GM08714 (cell line): ENCODE measurements around the gene CCDC18.
"Not testable (repeated sequence)": the region's sequence is repeated elsewhere in the genome, so short reads cannot be mapped to it uniquely, and the experiment has no call there.

Experiments used
- H3K4me3 ChIP-seq: fragments of 200-500 bp; sonication (Bioruptor generic); 2 replicates; pipeline ENCODE4 v1.5.1; 2014; ENCODE audit warnings: mild to moderate bottlenecking, low read length, inconsistent platforms
- ZNF274 ChIP-seq: IDR thresholded peaks from 2 replicates; pipeline ENCODE4 v1.6.1; 2012; ENCODE audit warnings: mild to moderate bottlenecking, low read depth, low read length

CCDC18 gene

DNA sequence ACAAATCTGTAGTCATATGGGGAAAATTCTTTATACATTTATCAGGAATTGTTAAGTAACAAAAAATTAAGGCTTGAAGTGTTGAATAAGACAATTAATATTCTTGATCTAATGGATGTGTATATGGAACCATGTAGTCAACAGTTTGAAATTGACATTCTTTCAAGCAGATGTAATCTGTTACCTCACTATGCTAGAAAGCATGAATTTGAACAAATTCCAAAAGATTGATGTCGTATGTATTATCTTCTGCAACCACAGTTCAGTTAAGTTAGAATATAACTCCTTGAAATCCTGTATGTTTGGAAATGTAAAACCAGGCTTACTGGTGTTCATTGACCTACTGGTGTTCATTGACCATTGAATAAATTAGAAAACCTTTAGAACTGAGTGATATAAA lies 16.1 kb downstream of the CCDC18 start:
- TF ChIP-seq ZNF274, result no peak
- no peak overlapping the region for H3K4me3 ChIP-seq

DNA sequence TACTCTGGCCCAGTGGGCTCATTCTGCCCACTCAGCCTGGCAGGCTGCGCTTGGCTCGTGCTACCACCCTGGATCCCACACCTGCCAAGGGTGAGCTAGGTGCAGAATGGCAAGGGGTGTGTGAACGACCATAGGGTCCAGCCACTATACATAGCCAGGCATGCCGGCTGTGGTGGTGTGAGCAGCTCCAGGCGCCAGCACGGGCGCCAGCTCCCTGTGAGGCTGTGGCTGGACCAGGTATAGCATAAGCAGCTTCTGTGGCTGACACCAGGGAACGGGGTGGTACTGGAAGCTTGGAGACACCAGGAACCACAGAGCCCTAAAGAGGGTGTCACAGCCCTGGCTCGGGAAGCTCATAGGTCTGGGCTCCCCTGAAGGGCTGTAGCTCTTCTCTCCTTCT lies 18.6 kb downstream of the CCDC18 start:
- TF ChIP-seq ZNF274, result no peak
- no peak overlapping the region for H3K4me3 ChIP-seq

DNA sequence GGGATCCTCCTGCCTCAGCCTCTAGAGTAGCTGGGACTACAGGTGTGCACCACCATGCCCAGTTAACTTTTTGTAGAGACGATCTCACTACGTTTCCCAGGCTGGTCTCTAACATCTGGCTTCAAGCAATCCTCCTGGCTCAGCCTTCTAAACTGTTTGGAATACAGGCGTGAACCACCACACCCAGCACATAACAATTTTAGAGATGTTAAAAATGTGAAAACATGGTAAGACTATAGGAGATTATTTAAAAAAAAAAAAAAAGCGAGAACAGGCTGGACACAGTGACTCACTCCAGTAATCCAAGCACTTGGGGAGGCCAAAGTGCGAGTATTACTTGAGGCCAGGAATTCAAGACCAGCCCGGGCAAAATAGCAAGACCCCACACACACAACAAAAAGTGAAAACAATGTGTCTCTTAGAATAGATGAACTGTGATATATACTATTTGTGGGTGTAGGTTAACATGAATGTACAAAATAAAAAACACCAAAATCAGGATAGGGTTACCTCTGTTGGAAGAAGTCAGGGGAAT lies 19.6 kb downstream of the CCDC18 start:
- no peak for TF ChIP-seq ZNF274
- H3K4me3 ChIP-seq, result no peak overlapping the region

DNA sequence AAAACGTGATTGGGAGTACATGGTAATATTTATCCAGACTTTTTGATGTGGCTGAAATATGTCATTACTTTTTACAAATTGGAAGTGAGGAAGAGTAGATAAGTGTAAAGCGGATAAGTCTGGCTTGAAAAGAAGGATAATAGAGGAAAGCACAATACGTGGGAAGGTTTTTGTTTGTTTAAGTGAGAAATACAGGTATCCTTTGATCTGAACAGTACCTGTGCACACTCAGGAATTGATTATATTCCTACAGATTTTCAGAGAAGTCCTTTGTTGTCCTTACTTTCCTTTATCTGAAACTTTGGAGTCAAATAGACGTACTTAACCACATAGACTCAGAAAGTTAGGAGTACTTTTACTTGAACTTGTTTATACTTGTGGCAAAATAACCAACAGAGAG lies 20.2 kb downstream of the CCDC18 start:
- TF ChIP-seq ZNF274, result no peak
- no peak overlapping the region for H3K4me3 ChIP-seq

DNA sequence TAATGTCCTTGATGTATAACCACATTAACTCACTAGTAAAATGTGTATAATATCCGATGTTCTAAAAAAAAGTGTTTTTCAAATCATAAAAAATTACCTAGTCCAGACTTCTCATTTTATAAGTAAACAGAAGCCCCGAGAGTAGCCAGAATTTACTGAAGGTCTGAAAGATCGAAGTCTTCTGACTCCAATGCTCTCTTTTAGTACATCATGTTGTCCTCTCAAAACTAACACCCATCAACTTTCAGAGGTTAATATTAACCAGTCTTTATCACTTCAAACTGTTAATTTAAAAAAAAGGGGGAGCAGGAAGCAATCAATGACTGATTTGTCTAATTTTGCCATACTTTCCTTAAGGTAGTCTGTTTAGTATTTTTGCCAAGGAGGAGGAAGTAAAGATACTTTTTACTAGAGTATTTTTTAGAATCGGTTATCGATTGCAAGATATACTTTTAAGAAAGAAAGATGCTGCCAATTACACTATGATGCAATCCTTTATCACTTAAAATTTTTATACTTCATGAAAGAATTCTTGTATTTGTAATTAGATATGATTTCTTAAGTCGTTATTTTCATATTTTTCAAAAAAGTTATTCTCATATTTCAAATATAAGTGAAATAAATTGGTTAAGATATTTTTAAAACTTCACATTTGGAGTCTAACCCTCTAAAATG lies 25.5 kb downstream of the CCDC18 start:
- no peak overlapping the region for H3K4me3 ChIP-seq
- no peak for TF ChIP-seq ZNF274

DNA sequence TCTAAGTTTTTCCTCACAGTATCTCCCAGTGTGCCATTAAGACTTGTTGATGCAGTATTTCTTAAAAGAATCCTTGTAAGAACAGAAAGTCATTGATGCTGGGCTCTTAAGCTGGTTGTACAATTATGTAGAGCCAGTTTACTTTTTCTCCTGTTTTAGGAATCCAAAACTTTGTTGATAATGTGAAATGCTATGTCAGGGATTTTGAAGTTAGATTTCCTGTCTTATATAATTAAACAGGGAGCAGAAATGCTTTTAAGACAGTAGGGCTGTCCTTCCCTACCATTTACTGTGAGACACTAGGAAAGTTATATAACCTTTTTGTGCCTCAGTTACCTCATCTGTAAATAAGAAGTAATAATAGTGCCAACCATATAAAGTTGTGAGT lies 26.0 kb downstream of the CCDC18 start:
- TF ChIP-seq ZNF274, result no peak
- H3K4me3 ChIP-seq, result no peak overlapping the region

DNA sequence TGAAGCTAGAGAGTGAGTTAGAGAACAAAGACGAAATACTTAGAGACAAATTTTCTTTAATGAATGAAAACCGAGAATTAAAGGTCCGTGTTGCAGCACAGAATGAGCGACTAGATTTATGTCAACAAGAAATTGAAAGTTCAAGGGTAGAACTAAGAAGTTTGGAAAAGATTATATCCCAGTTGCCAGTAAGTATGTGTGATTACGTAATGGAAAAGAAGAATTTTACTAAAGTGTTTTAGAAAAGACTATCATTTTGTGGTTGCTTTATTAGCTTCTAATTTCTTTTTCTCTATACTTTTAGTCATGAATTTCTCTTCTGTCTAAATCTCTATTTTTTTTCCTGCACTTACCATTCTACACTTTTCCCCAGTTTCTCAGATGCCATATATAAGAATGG lies 26.7 kb downstream of the CCDC18 start:
- TF ChIP-seq ZNF274, result no peak
- no peak overlapping the region for H3K4me3 ChIP-seq

DNA sequence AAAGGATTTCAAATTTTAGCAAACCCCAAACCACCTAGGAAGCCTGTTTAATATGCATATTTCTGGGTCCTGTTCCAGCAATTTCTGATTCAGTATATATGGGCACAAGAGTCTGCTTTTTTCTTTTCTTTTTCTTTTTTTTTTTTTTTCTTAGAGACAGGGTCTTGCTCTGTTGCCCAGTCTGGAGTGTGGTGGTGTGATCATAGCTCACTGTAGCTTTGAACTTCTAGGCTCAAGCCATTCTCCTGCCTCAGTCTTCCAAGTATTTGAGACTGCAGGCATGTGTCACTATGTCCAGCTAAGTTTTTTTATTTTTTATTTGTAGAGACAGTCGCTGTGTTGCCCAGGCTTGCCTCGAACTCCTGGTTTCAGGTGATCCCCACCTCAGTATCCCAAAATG lies 34.8 kb downstream of the CCDC18 start:
- H3K4me3 ChIP-seq, result no peak overlapping the region
- no peak for TF ChIP-seq ZNF274

DNA sequence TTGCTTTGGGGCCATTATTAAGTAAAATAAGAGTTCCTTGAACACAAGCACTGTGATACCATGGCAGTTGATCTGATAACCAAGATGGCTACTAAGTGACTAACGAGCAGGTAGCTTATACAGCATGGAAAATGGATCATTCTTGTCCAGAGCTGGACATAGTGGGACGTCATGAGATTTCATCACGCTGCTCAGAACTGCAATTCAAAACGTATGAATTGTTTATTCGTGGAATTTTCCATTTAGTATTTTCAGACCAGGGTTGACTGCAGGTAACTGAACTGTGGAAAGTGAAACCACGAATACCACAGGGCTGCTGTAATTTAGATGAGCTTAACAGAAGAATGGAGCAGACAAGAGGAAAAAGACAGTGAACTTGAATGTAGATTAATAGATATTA lies 38.9 kb downstream of the CCDC18 start:
- TF ChIP-seq ZNF274, result no peak
- no peak overlapping the region for H3K4me3 ChIP-seq

DNA sequence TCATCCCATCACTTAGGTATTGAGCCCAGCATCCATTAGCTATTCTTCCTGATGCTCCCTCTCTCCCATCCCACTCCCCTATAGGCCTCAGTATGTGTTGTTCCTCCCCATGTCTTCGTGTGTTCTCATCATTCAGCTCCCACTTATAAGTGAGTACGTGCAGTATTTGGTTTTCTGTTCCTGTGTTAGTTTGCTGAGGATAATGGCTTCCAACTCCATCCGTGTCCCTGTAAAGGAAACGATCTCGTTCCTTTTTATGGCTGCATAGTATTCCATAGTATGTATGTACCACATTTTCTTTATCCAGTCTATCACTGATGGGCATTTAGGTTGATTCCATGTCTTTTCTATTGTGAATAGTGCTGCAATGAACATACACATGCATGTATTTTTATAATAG lies 40.2 kb downstream of the CCDC18 start:
- not testable (repeated sequence) for H3K4me3 ChIP-seq

DNA sequence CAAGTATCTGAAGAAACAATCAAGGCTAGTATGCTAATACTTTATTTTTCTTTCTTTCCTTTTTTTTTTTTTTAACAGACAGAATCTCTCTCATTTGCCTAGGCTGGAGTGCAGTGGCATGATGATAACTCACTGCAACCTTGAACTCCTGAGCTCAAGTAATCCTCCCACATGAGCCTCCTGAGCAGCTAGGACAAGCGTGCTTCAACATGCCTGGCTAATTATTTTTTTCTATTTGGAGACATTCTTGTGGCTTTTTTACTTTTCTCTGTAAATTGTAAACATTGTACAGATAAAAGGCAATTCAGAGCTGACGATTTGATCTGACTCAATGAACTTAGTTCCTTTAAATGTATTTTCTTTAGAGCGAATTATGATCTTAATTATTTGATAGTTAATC lies 41.4 kb downstream of the CCDC18 start:
- no peak for TF ChIP-seq ZNF274
- no peak overlapping the region for H3K4me3 ChIP-seq

DNA sequence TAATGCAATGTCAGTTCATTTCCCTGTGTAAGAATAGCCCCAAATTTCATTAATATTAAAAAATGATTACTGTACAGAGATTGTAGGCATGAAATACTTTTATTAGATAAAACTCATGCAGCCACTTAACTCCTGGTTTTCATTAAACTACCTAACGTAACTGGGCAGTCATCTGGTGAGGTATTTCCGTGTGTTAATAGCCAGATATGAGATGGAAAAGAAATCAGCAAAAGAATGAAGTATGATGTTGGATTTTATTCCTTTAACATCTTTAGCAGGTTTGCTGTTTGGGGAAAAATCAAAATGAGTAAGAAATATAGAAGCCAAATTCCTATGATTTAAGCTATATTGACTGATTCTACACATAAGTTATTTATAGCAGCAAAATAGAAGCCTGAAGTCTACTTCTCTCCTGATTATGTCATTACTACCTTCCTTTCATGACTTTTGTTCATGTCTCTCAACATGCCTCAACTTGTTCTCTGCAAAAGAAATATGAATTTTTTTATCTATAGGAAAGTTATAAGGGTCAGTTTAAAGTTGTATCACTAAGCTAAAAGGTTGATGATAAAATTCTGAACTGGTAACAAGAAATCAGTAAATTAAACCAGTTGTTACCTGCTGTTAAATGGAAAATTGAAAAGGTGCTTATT lies 42.6 kb downstream of the CCDC18 start:
- TF ChIP-seq ZNF274, result no peak
- no peak overlapping the region for H3K4me3 ChIP-seq

DNA sequence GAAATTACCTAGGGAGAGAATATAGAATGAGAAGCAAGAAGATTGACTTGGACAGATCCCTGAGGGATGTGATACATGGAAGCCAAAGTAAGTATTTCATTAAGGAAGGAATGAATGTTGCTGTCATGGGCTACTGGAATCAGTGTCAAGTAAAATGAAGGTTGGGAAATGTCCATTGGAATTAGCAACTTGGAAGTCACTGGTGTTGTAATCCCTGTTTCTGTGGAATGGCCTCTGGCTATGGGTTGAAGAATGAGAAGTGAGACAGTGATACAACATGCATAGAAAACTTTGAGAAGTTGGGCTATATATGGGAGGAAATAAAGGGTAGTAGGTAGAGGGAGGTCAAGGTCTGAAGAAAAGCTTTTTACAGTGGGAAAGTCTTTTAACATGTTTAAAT lies 54.7 kb downstream of the CCDC18 start:
- TF ChIP-seq ZNF274, result no peak
- no peak overlapping the region for H3K4me3 ChIP-seq

DNA sequence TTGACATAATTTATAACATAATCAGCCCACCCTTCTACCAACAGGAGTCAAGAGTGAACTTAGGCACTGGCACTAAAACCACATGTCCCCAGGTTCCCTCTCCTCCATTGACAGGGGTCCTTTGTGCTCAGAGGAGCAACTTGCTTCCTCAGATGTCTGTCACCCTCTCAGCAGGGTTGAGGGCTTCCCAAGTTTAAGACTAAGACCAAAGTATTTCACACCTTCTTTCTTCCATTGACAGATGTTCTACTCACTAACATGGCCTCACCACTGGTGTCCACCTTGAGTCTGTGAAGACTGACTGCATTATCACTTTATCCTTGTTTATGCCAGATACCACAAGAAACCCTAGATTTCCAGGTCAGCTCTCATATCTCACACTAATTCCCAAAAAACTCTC lies 56.5 kb downstream of the CCDC18 start:
- no peak overlapping the region for H3K4me3 ChIP-seq
- no peak for TF ChIP-seq ZNF274

DNA sequence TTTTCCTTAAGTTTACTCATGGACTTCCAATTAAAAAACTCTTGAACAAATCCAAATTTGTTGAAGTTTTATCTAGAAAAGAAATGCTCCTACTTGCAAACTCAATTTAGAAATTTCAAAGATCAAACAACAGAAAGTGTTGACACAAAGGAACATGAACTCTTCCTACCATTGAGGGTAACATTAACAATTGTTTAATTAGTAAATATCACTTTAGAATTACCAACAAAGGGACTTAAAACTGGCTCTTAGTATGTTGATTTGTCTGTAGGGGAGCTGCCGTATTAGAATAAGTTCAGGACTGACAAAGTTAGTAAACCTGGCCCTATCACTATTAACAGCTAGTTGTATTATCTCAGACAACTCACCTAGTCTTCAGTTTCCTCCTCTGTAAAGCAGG lies 57.9 kb downstream of the CCDC18 start:
- H3K4me3 ChIP-seq, result no peak overlapping the region
- no peak for TF ChIP-seq ZNF274

DNA sequence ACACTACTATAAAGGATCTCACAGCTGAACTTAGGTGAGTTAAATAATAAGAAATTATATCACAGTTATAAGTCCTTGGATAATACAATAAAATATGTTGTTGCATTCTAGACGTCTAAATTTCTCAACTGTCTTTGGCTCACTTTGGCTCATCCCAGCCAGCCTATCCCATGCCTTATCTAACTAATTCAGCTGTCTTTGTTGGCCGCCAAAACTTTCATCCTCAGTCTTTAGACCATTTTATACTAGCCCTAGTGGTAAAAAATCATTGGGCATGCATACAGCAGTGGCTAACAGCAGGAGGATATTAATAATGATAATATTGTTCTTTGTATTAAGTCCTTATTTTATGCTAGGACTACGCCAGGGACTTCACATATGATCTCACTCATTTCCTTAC lies 59.3 kb downstream of the CCDC18 start:
- no peak overlapping the region for H3K4me3 ChIP-seq
- TF ChIP-seq ZNF274, result no peak

DNA sequence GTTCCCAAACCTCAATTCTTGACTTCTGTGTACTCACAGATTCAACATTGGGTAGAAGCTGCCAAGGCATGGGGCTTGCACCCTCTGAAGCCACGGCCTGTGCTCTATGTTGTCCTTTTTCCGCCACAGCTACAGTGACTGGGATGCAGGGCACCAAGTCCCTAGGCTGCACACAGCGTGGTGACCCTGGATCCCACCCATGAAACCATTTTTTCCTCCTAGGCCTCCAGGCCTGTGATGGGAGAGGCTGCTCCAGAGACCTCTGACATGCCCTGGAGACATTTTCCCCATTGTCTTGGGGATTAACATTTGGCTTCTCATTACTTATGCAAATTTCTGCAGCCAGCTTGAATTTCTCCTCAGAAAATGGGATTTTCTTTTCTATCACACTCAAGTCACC lies 62.7 kb downstream of the CCDC18 start:
- not testable (repeated sequence) for H3K4me3 ChIP-seq
